Ascending aorta (tissue), 2 donors: ENCODE data around the gene NOD2. TPM values are rescaled to one million over a fixed set of nuclear protein-coding genes. Genes with fewer than 3 reads are reported as not detected.

Experiments used
- DNase-seq, 2 donors: peaks; one replicate each; pipeline ENCODE4 v3.0.0-alpha.2; 2019; ENCODE audit warnings: low spot score in 2 of 2
- H3K27ac ChIP-seq, 2 donors: fragments of 200-600 bp; sonication (generic); one replicate each; pipeline ENCODE4 v1.5.1; 2016 to 2017; ENCODE audit warnings: mild to moderate bottlenecking in 1 of 2
- H3K27me3 ChIP-seq: fragments of 200-600 bp; sonication (generic); one replicate; pipeline ENCODE4 v1.5.1; 2017
- H3K36me3 ChIP-seq, 2 donors: fragments of 200-600 bp; sonication (generic); one replicate each; pipeline ENCODE4 v1.5.1; 2016
- H3K4me1 ChIP-seq, 2 donors: fragments of 200-600 bp; sonication (generic); one replicate each; pipeline ENCODE4 v1.5.1; 2016 to 2017; ENCODE audit warnings: mild to moderate bottlenecking in 1 of 2
- H3K4me3 ChIP-seq, 2 donors: fragments of 200-600 bp; sonication (generic); one replicate each; pipeline ENCODE4 v1.5.1; 2016 to 2017; ENCODE audit warnings: mild to moderate bottlenecking in 1 of 2
- H3K9me3 ChIP-seq, 2 donors: fragments of 200-600 bp; sonication (generic); one replicate each; pipeline ENCODE4 v1.5.1; 2016
- intact Hi-C: fragments of 100-400 bp; cut with DNase I; formaldehyde crosslinking; loops from one replicate; pipeline ENCODE4 v1.15.1; 2023
- total RNA-seq: library from RNA; depleted of rRNA; stranded (reverse); fragments of >200 nt; gene quantifications from one replicate; pipeline ENCODE4 v1.1.0, GENCODE V29; 2016
- TF ChIP-seq, protein P1 (sequence below), 3 experiments: fragments of 200-600 bp in 2 of 3; fragments of 450-650 bp in 1 of 3; sonication (generic) in 2 of 3; IDR thresholded peaks; one replicate each; pipeline ENCODE4 v1.5.1; 2016 to 2019; ENCODE audit warnings: antibody characterized with exemption in 3 of 3, mild to moderate bottlenecking in 1 of 3, moderate library complexity in 1 of 3

NOD2 gene
- total RNA-seq, 1 donor from 2014 or later = 3.8 TPM

- no peaks in the 10 kb centered on the region for H3K27me3 ChIP-seq
- no peaks in the 10 kb centered on the region for H3K9me3 ChIP-seq
- TF ChIP-seq, protein P1, sequence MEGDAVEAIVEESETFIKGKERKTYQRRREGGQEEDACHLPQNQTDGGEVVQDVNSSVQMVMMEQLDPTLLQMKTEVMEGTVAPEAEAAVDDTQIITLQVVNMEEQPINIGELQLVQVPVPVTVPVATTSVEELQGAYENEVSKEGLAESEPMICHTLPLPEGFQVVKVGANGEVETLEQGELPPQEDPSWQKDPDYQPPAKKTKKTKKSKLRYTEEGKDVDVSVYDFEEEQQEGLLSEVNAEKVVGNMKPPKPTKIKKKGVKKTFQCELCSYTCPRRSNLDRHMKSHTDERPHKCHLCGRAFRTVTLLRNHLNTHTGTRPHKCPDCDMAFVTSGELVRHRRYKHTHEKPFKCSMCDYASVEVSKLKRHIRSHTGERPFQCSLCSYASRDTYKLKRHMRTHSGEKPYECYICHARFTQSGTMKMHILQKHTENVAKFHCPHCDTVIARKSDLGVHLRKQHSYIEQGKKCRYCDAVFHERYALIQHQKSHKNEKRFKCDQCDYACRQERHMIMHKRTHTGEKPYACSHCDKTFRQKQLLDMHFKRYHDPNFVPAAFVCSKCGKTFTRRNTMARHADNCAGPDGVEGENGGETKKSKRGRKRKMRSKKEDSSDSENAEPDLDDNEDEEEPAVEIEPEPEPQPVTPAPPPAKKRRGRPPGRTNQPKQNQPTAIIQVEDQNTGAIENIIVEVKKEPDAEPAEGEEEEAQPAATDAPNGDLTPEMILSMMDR (IDR thresholded peaks at IDR 0.05) = no peak
- intact Hi-C loops = loop anchor here (5.0 to 10.0 kb wide), 4 partner anchors 62 to 910 kb away; partner anchors contain the start of gene HEATR3
- H3K36me3 ChIP-seq = peaks cover 0 to 5% of the 10 kb centered on the region in 2 donors
- no peak overlapping the region for H3K4me3 ChIP-seq
- no peak overlapping the region for H3K27ac ChIP-seq
- DNase-seq = no peak
- H3K4me1 ChIP-seq = peaks cover 0 to 16% of the 10 kb centered on the region in 2 donors
These were observed 51.5 kb downstream of the NOD2 start for GRCh38 chr16:50744881-50745280.

- intact Hi-C loops = loop anchor here (5.0 to 10.0 kb wide), 2 partner anchors 61 to 911 kb away; no protein-coding TSS in a partner anchor
- no peak overlapping the region for H3K27ac ChIP-seq
- H3K27me3 ChIP-seq = no peaks in the 10 kb centered on the region
- H3K4me1 ChIP-seq = peaks cover 0 to 16% of the 10 kb centered on the region in 2 donors
- peaks cover under 1 to 14% of the 10 kb centered on the region in 2 donors for H3K36me3 ChIP-seq
- no peak for DNase-seq
- TF ChIP-seq, protein P1 (IDR thresholded peaks at IDR 0.05) = no peak
- H3K4me3 ChIP-seq = no peak overlapping the region
- H3K9me3 ChIP-seq = no peaks in the 10 kb centered on the region
These were observed 52.5 kb downstream of the NOD2 start for GRCh38 chr16:50745940-50746339.

DNA sequence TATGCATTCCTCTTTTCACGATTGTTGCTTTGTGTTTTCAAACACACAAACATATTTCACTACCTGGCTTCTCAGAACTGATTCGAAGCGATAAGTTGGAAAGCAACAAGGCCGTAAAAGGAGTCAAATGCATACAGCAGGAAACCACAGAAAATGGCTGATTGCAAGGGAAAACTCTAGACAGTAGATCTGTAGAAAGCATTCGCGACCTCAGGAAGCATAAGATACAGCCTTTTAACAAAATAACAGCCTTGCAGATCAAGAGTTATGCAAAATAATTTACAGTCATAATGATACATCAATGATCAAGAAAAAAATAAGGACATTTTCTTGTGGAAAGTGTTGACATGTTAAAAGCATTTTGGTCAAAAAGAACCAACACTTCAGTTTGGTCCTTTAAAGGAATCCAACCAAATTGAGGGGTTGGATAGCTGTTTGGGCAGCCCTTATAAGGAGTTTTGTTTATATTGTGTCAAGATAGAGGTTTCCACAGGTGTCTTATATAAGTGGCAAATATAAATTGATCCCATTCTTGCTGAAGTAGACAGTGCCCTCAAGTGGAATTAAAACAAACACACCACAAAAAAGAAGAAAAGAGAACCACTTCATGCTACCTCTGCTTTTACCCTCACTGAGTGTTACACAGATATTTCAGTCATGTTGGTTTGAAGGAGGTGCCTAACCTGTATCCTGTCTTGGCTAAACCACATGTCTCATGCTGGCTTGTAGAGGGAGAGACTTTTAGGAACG lies 54.0 kb downstream of the NOD2 start:
- H3K9me3 ChIP-seq = no peaks in the 10 kb centered on the region
- no peaks in the 10 kb centered on the region for H3K27me3 ChIP-seq
- TF ChIP-seq, protein P1 (IDR thresholded peaks at IDR 0.05) = peak in 1 of 3 experiments; percentile 37
- intact Hi-C loops = loop anchor here (5.0 to 10.0 kb wide), 2 partner anchors 60 to 913 kb away; no protein-coding TSS in a partner anchor
- no peak overlapping the region for H3K27ac ChIP-seq
- no peak for DNase-seq
- peaks cover 0 to 12% of the 10 kb centered on the region in 2 donors for H3K4me1 ChIP-seq
- H3K36me3 ChIP-seq = peaks cover 3 to 25% of the 10 kb centered on the region in 2 donors
- no peak overlapping the region for H3K4me3 ChIP-seq

DNA sequence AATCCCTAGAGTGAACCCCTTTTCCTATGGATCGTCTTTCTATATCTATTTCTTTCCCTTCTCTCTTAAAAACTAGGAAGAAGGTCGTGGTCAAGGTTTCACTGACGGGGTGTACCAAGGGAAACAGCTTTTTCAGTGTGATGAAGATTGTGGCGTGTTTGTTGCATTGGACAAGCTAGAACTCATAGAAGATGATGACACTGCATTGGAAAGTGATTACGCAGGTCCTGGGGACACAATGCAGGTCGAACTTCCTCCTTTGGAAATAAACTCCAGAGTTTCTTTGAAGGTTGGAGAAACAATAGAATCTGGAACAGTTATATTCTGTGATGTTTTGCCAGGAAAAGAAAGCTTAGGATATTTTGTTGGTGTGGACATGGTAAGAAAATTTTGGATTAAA lies 58.1 kb downstream of the NOD2 start:
- Histone ChIP-seq H3K4me1 (peaks cover 0 to 4% of the 10 kb centered on the region in 2 donors), H3K27ac (no peak overlapping the region), H3K27me3 (no peaks in the 10 kb centered on the region), H3K4me3 (no peak overlapping the region), H3K36me3 (peaks cover 19 to 58% of the 10 kb centered on the region in 2 donors), H3K9me3 (no peaks in the 10 kb centered on the region)
- intact Hi-C loops = no loop called here
- TF ChIP-seq, protein P1 (IDR thresholded peaks at IDR 0.05) = no peak
- no peak for DNase-seq

GRCh38 chr16:50752471-50753235 lies 59.2 kb downstream of the NOD2 start:
- Histone ChIP-seq H3K4me3 (no peak overlapping the region), H3K4me1 (peaks cover 0 to 4% of the 10 kb centered on the region in 2 donors), H3K36me3 (peaks cover 19 to 56% of the 10 kb centered on the region in 2 donors), H3K27me3 (no peaks in the 10 kb centered on the region), H3K9me3 (no peaks in the 10 kb centered on the region), H3K27ac (no peak overlapping the region)
- TF ChIP-seq, protein P1 (IDR thresholded peaks at IDR 0.05) = no peak
- intact Hi-C loops = no loop called here
- DNase-seq = no peak
